Caco-2 (cell line): ENCODE results near the gene PRDM5. TPM values are rescaled to one million over a fixed set of nuclear protein-coding genes. Genes with fewer than 3 reads are reported as not detected.

Source experiments
- BruUV-seq: library from RNA; stranded (reverse); fragments of 400-500 nt; replicated peaks from 2 replicates; lab custom pipeline; 2021; lab: Mats Ljungman, UMichigan
- CTCF ChIA-PET: fragments of 300-600 bp; sonication (Branson Sonifier 250); formaldehyde crosslinking; loops from one replicate; lab custom pipeline; 2022; ENCODE audit warnings: antibody characterized with exemption; lab: Charles Lee
- POLR2A ChIA-PET: fragments of 300-600 bp; sonication (Branson Sonifier 250); formaldehyde crosslinking; loops from one replicate; lab custom pipeline; 2022; ENCODE audit warnings: antibody characterized with exemption; lab: Charles Lee
- DNase-seq, 2 experiments: peaks; one replicate each; pipeline versions ENCODE4 v3.0.0 to v3.0.0-alpha.2; 2020 to 2022
- H3K27me3 ChIP-seq: replicated peaks from 2 replicates; pipeline ENCODE4 v1.6.0; 2011; ENCODE audit warnings: low read length; ENCODE audit not compliant: control insufficient read depth, insufficient read depth
- H3K36me3 ChIP-seq: 2 replicates; pipeline ENCODE4 v1.5.1; 2011; ENCODE audit warnings: low read length; ENCODE audit not compliant: control insufficient read depth, insufficient read depth
- H3K4me1 ChIP-seq: fragments of 250-450 bp; sonication (Bioruptor Pico); 2 replicates; pipeline ENCODE4 v1.5.1; 2020; ENCODE audit warnings: mild to moderate bottlenecking
- H3K4me3 ChIP-seq: 2 replicates; pipeline ENCODE4 v1.5.1; 2011; ENCODE audit warnings: low read depth, mild to moderate bottlenecking, control low read depth, low read length
- H3K9me3 ChIP-seq: fragments of 250-450 bp; sonication (Bioruptor Pico); 2 replicates; pipeline ENCODE4 v1.5.1; 2020; ENCODE audit warnings: mild to moderate bottlenecking, moderate library complexity
- H3K27ac Mint-ChIP-seq: one replicate; pipeline ENCODE4 v1.8.0; 2022; ENCODE audit warnings: mixed read lengths; ENCODE audit not compliant: unreplicated experiment
- H3K27me3 Mint-ChIP-seq: one replicate; pipeline ENCODE4 v1.8.0; 2022; ENCODE audit warnings: mixed read lengths; ENCODE audit not compliant: insufficient read depth, unreplicated experiment
- H3K36me3 Mint-ChIP-seq: one replicate; pipeline ENCODE4 v1.8.0; 2022; ENCODE audit warnings: mild to moderate bottlenecking, mixed read lengths; ENCODE audit not compliant: insufficient read depth, unreplicated experiment
- H3K4me1 Mint-ChIP-seq: one replicate; pipeline ENCODE4 v1.8.0; 2022; ENCODE audit warnings: low read depth, mixed read lengths; ENCODE audit not compliant: unreplicated experiment
- H3K4me3 Mint-ChIP-seq: one replicate; pipeline ENCODE4 v1.8.0; 2022; ENCODE audit warnings: mild to moderate bottlenecking, moderate library complexity, mixed read lengths; ENCODE audit not compliant: unreplicated experiment
- H3K9me3 Mint-ChIP-seq: one replicate; pipeline ENCODE4 v1.8.0; 2022; ENCODE audit warnings: mixed read lengths; ENCODE audit not compliant: unreplicated experiment
- CTCF ChIP-seq, 2 experiments: fragments of 200-600 bp in 1 of 2; IDR thresholded peaks; 1 replicate in 1 of 2; 2 replicates in 1 of 2; pipeline versions ENCODE4 v1.5.1 to v1.8.0; 2011 to 2022; ENCODE audit warnings: antibody characterized with exemption in 1 of 2, control low read depth in 1 of 2, inconsistent platforms in 1 of 2, low read depth in 1 of 2, low read length in 1 of 2, mild to moderate bottlenecking in 1 of 2, moderate library complexity in 1 of 2; ENCODE audit not compliant: insufficient read depth in 1 of 2, severe bottlenecking in 1 of 2, unreplicated experiment in 1 of 2
- intact Hi-C: fragments of 100-400 bp; cut with micrococcal nuclease; formaldehyde crosslinking; loops from one replicate; pipeline ENCODE4 v1.10.0; 2022; ENCODE audit not compliant: unreplicated experiment
- total RNA-seq: library from RNA; stranded (reverse); gene quantifications from 2 replicates; pipeline ENCODE4 v1.2.3, GENCODE V29; 2022

Gene PRDM5
- total RNA-seq, 1 experiment from 2014 or later: 14.3 TPM

GRCh38 chr4:120704538-120704937 lies 218.0 kb downstream of the PRDM5 start:
- Histone ChIP-seq H3K4me3 (no peak overlapping the region), H3K4me1 (no peaks in the 10 kb centered on the region), H3K27me3 (no peaks in the 10 kb centered on the region), H3K36me3 (no peaks in the 10 kb centered on the region), H3K9me3 (no peaks in the 10 kb centered on the region)
- no peaks in the 10 kb centered on the region for H3K9me3 Mint-ChIP-seq
- no peak for DNase-seq
- ChIA-PET POLR2A (no interaction called here), CTCF (no interaction called here)
- no TSS peak for BruUV-seq
- no peaks in the 10 kb centered on the region for H3K27me3 Mint-ChIP-seq
- H3K36me3 Mint-ChIP-seq: no peaks in the 10 kb centered on the region
- no peak overlapping the region for H3K27ac Mint-ChIP-seq
- no peaks in the 10 kb centered on the region for H3K4me1 Mint-ChIP-seq
- no peak overlapping the region for H3K4me3 Mint-ChIP-seq
- TF ChIP-seq CTCF (IDR thresholded peaks at IDR 0.05; ENCODE audit: insufficient read depth in 1 of 2, low read depth in 1 of 2, low read length in 1 of 2, severe bottlenecking in 1 of 2, unreplicated experiment in 1 of 2): no peak
- intact Hi-C loops: loop anchor here (10.0 kb wide), 1 partner anchor 550 kb away; no protein-coding TSS in a partner anchor

- Histone ChIP-seq H3K4me3 (no peak overlapping the region), H3K27me3 (no peaks in the 10 kb centered on the region), H3K36me3 (no peaks in the 10 kb centered on the region), H3K9me3 (no peaks in the 10 kb centered on the region), H3K4me1 (no peaks in the 10 kb centered on the region)
- BruUV-seq: no TSS peak
- intact Hi-C loops: loop anchor here (10.0 kb wide), 1 partner anchor 549 kb away; no protein-coding TSS in a partner anchor
- no peak overlapping the region for H3K4me3 Mint-ChIP-seq
- no peaks in the 10 kb centered on the region for H3K9me3 Mint-ChIP-seq
- no peak overlapping the region for H3K27ac Mint-ChIP-seq
- ChIA-PET POLR2A (no interaction called here), CTCF (no interaction called here)
- no peak for TF ChIP-seq CTCF (IDR thresholded peaks at IDR 0.05; ENCODE audit: insufficient read depth in 1 of 2, low read depth in 1 of 2, low read length in 1 of 2, severe bottlenecking in 1 of 2, unreplicated experiment in 1 of 2)
- H3K4me1 Mint-ChIP-seq: no peaks in the 10 kb centered on the region
- no peaks in the 10 kb centered on the region for H3K27me3 Mint-ChIP-seq
- no peaks in the 10 kb centered on the region for H3K36me3 Mint-ChIP-seq
- no peak for DNase-seq
Measured at GRCh38 chr4:120703908-120704307, 218.6 kb downstream of the PRDM5 start.

GRCh38 chr4:120699354-120699753 lies 223.2 kb downstream of the PRDM5 start:
- BruUV-seq: no TSS peak
- no peak overlapping the region for H3K4me3 ChIP-seq
- Mint-ChIP-seq H3K4me1 (peaks cover 6% of the 10 kb centered on the region), H3K27me3 (no peaks in the 10 kb centered on the region), H3K9me3 (no peaks in the 10 kb centered on the region), H3K4me3 (no peak overlapping the region), H3K27ac (no peak overlapping the region), H3K36me3 (no peaks in the 10 kb centered on the region)
- ChIA-PET POLR2A (no interaction called here), CTCF (no interaction called here)
- DNase-seq: no peak
- no peaks in the 10 kb centered on the region for H3K36me3 ChIP-seq
- TF ChIP-seq CTCF (IDR thresholded peaks at IDR 0.05; ENCODE audit: insufficient read depth in 1 of 2, low read depth in 1 of 2, low read length in 1 of 2, severe bottlenecking in 1 of 2, unreplicated experiment in 1 of 2): no peak
- intact Hi-C loops: no loop called here
- H3K4me1 ChIP-seq: no peaks in the 10 kb centered on the region
- H3K27me3 ChIP-seq: no peaks in the 10 kb centered on the region
- no peaks in the 10 kb centered on the region for H3K9me3 ChIP-seq
